ENCODE measurements around the gene NCAM2. TPM values are rescaled to one million over a fixed set of nuclear protein-coding genes. Genes with fewer than 3 reads are reported as not detected.
A peak's percentile ranks its signal among the peaks of the same experiment; 100 is the strongest.

The NCAM2 gene
- total RNA-seq, 1 experiment from 2014 or later = not detected

DNA sequence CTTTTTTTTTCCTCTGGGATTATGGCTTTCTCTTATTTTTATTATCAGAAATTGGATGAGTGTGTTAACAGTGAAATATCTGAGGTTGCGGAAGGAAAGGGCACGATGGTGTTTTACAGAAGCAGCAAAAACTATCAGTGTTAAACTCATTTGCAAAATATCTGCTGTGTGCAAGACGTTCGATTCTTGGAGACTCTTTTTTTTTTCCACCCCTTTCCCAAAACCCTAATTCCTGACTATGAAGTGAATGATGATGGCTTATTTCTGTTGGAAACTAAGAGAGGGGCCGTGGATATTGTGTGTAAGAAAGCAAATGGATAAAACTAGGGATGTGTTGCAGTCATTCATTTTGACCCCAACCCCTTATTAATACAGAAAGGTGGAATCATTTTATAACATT lies 677 bp downstream of the NCAM2 start:
- RAD21 ChIA-PET (ENCODE audit: low non-redundant PET in 1 of 2, low total read pairs in 2 of 2, uncharacterized antibody in 2 of 2, unreplicated experiment in 2 of 2) = no interaction called here
- Histone ChIP-seq H3K4me1 (ENCODE audit: control insufficient read depth in 1 of 2, insufficient read depth in 2 of 2, low read length in 2 of 2) (no peaks in the 10 kb centered on the region), H3K27ac (ENCODE audit: low read depth, low read length) (no peak overlapping the region), H3K9me2 (ENCODE audit: insufficient read depth) (no peaks in the 10 kb centered on the region), H3K36me3 (ENCODE audit: control insufficient read depth in 1 of 2, insufficient read depth in 2 of 2, low read length in 2 of 2) (no peaks in the 10 kb centered on the region), H3K4me3 (replicated peaks in 1 of 2; ENCODE audit: low read depth in 1 of 2, low read length in 2 of 2) (no peak overlapping the region), H3K79me2 (ENCODE audit: insufficient read depth, low read length) (no peaks in the 10 kb centered on the region), H3K4me2 (ENCODE audit: low read length) (no peak overlapping the region), H2AFZ (ENCODE audit: low read depth, low read length, poor library complexity, severe bottlenecking) (no peak overlapping the region), H4K20me1 (ENCODE audit: insufficient read depth) (no peaks in the 10 kb centered on the region), H3K27me3 (ENCODE audit: insufficient read depth, low read length) (no peaks in the 10 kb centered on the region), H3K9ac (ENCODE audit: low read length) (no peak overlapping the region), H3K9me3 (ENCODE audit: control insufficient read depth in 1 of 2, insufficient read depth in 1 of 2, low read depth in 1 of 2, low read length in 2 of 2) (peaks cover 5 to 14% of the 10 kb centered on the region in 2 experiments; a peak in 2 of 4 replicates)
- ATAC-seq (no peak), DNase-seq (ENCODE audit: low read depth, low spot score) (no peak)
- POLR2A ChIA-PET = no interaction called here
- no peak for TF ChIP-seq FOSL1 (IDR thresholded peaks at IDR 0.05; ENCODE audit: low read depth)
- TF ChIP-seq, protein P1, sequence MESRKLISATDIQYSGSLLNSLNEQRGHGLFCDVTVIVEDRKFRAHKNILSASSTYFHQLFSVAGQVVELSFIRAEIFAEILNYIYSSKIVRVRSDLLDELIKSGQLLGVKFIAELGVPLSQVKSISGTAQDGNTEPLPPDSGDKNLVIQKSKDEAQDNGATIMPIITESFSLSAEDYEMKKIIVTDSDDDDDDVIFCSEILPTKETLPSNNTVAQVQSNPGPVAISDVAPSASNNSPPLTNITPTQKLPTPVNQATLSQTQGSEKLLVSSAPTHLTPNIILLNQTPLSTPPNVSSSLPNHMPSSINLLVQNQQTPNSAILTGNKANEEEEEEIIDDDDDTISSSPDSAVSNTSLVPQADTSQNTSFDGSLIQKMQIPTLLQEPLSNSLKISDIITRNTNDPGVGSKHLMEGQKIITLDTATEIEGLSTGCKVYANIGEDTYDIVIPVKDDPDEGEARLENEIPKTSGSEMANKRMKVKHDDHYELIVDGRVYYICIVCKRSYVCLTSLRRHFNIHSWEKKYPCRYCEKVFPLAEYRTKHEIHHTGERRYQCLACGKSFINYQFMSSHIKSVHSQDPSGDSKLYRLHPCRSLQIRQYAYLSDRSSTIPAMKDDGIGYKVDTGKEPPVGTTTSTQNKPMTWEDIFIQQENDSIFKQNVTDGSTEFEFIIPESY (IDR thresholded peaks at IDR 0.05; ENCODE audit: extremely low read depth, insufficient replicate concordance, low read length) = no peak
- TF ChIP-seq EZH2 (IDR thresholded peaks at IDR 0.05) = no peak
- TF ChIP-seq POLR2AphosphoS5 (IDR thresholded peaks at IDR 0.05; ENCODE audit: low read depth, low read length) = no peak
- TF ChIP-seq EZH2phosphoT487 (IDR thresholded peaks at IDR 0.05; ENCODE audit: borderline replicate concordance) = no peak
- TF ChIP-seq SIN3A (IDR thresholded peaks at IDR 0.05; ENCODE audit: low read depth) = no peak
- no peak for TF ChIP-seq EGR1 (IDR thresholded peaks at IDR 0.05; ENCODE audit: low read depth)
- no peak for TF ChIP-seq CBX3 (IDR thresholded peaks at IDR 0.05; ENCODE audit: low read depth)
- no peak for TF ChIP-seq ZFX (IDR thresholded peaks at IDR 0.05)
- CTCF ChIA-PET = no interaction called here
- intact Hi-C loops (cut with micrococcal nuclease) = no loop called here
- no TSS peak for BruUV-seq (replicated peaks)

DNA sequence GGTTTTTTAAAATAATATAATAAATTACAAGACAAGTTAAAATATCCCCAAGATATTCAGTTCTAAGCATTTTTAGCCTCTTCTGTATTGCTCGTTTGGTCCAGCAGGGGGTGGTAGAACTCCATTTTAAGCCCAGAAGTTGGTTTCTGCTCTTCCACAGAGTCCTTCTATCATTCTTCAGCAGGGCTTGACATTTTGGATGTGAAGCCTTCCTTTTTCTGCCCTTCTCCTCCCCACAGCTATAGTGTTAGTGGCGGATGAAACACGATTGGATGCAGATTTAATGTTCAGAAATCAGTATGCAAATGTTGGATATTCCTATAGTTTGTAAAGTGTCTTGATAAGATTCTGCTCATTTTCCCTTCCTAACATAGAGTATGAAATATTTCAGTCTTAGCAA lies 1.4 kb downstream of the NCAM2 start:
- H2AFZ ChIP-seq (ENCODE audit: low read depth, low read length, poor library complexity, severe bottlenecking) = no peak overlapping the region
- H3K4me2 ChIP-seq (ENCODE audit: low read length) = no peak overlapping the region
- no peaks in the 10 kb centered on the region for H4K20me1 ChIP-seq (ENCODE audit: insufficient read depth)
- CTCF ChIA-PET = no interaction called here
- intact Hi-C loops (cut with micrococcal nuclease) = no loop called here
- no peaks in the 10 kb centered on the region for H3K27me3 ChIP-seq (ENCODE audit: insufficient read depth, low read length)
- DNase-seq (ENCODE audit: low read depth, low spot score) = no peak
- no peaks in the 10 kb centered on the region for H3K9me2 ChIP-seq (ENCODE audit: insufficient read depth)
- no peak overlapping the region for H3K27ac ChIP-seq (ENCODE audit: low read depth, low read length)
- no peaks in the 10 kb centered on the region for H3K4me1 ChIP-seq (ENCODE audit: control insufficient read depth in 1 of 2, insufficient read depth in 2 of 2, low read length in 2 of 2)
- H3K9ac ChIP-seq (ENCODE audit: low read length) = no peak overlapping the region
- no peak overlapping the region for H3K4me3 ChIP-seq (replicated peaks in 1 of 2; ENCODE audit: low read depth in 1 of 2, low read length in 2 of 2)
- POLR2A ChIA-PET = no interaction called here
- BruUV-seq (replicated peaks) = no TSS peak
- no peaks in the 10 kb centered on the region for H3K36me3 ChIP-seq (ENCODE audit: control insufficient read depth in 1 of 2, insufficient read depth in 2 of 2, low read length in 2 of 2)
- no peaks in the 10 kb centered on the region for H3K79me2 ChIP-seq (ENCODE audit: insufficient read depth, low read length)
- peaks cover 5 to 9% of the 10 kb centered on the region in 2 experiments; a peak in 2 of 4 replicates for H3K9me3 ChIP-seq (ENCODE audit: control insufficient read depth in 1 of 2, insufficient read depth in 1 of 2, low read depth in 1 of 2, low read length in 2 of 2)
- ATAC-seq = no peak
- RAD21 ChIA-PET (ENCODE audit: low non-redundant PET in 1 of 2, low total read pairs in 2 of 2, uncharacterized antibody in 2 of 2, unreplicated experiment in 2 of 2) = no interaction called here
- TF ChIP-seq POLR2A (IDR thresholded peaks at IDR 0.05; ENCODE audit: borderline replicate concordance, extremely low read depth, insufficient read depth, insufficient read length) = no peak
- TF ChIP-seq, protein P2, sequence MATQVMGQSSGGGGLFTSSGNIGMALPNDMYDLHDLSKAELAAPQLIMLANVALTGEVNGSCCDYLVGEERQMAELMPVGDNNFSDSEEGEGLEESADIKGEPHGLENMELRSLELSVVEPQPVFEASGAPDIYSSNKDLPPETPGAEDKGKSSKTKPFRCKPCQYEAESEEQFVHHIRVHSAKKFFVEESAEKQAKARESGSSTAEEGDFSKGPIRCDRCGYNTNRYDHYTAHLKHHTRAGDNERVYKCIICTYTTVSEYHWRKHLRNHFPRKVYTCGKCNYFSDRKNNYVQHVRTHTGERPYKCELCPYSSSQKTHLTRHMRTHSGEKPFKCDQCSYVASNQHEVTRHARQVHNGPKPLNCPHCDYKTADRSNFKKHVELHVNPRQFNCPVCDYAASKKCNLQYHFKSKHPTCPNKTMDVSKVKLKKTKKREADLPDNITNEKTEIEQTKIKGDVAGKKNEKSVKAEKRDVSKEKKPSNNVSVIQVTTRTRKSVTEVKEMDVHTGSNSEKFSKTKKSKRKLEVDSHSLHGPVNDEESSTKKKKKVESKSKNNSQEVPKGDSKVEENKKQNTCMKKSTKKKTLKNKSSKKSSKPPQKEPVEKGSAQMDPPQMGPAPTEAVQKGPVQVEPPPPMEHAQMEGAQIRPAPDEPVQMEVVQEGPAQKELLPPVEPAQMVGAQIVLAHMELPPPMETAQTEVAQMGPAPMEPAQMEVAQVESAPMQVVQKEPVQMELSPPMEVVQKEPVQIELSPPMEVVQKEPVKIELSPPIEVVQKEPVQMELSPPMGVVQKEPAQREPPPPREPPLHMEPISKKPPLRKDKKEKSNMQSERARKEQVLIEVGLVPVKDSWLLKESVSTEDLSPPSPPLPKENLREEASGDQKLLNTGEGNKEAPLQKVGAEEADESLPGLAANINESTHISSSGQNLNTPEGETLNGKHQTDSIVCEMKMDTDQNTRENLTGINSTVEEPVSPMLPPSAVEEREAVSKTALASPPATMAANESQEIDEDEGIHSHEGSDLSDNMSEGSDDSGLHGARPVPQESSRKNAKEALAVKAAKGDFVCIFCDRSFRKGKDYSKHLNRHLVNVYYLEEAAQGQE (IDR thresholded peaks at IDR 0.05; ENCODE audit: low read depth) = no peak
- no peak for TF ChIP-seq ZFX (IDR thresholded peaks at IDR 0.05)
- TF ChIP-seq, protein P3, sequence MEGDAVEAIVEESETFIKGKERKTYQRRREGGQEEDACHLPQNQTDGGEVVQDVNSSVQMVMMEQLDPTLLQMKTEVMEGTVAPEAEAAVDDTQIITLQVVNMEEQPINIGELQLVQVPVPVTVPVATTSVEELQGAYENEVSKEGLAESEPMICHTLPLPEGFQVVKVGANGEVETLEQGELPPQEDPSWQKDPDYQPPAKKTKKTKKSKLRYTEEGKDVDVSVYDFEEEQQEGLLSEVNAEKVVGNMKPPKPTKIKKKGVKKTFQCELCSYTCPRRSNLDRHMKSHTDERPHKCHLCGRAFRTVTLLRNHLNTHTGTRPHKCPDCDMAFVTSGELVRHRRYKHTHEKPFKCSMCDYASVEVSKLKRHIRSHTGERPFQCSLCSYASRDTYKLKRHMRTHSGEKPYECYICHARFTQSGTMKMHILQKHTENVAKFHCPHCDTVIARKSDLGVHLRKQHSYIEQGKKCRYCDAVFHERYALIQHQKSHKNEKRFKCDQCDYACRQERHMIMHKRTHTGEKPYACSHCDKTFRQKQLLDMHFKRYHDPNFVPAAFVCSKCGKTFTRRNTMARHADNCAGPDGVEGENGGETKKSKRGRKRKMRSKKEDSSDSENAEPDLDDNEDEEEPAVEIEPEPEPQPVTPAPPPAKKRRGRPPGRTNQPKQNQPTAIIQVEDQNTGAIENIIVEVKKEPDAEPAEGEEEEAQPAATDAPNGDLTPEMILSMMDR (IDR thresholded peaks at IDR 0.05 in 2 of 3, conservative IDR thresholded peaks at IDR 0.05 in 1 of 3; ENCODE audit: borderline replicate concordance in 1 of 3, insufficient read depth in 1 of 3, low read depth in 2 of 3, low read length in 2 of 3) = peak in 2 of 3 experiments; percentile 23 to 34; a peak in 3 of 6 replicates

Data from HCT116 (cell line).